Germinal center (tissue), 1 donor: ENCODE data around the gene DNASE1L3.

Experiments
- DNase-seq: peaks from one replicate; pipeline ENCODE4 v3.0.0; 2012; ENCODE audit warnings: mixed read lengths, low spot score

Gene DNASE1L3

DNA sequence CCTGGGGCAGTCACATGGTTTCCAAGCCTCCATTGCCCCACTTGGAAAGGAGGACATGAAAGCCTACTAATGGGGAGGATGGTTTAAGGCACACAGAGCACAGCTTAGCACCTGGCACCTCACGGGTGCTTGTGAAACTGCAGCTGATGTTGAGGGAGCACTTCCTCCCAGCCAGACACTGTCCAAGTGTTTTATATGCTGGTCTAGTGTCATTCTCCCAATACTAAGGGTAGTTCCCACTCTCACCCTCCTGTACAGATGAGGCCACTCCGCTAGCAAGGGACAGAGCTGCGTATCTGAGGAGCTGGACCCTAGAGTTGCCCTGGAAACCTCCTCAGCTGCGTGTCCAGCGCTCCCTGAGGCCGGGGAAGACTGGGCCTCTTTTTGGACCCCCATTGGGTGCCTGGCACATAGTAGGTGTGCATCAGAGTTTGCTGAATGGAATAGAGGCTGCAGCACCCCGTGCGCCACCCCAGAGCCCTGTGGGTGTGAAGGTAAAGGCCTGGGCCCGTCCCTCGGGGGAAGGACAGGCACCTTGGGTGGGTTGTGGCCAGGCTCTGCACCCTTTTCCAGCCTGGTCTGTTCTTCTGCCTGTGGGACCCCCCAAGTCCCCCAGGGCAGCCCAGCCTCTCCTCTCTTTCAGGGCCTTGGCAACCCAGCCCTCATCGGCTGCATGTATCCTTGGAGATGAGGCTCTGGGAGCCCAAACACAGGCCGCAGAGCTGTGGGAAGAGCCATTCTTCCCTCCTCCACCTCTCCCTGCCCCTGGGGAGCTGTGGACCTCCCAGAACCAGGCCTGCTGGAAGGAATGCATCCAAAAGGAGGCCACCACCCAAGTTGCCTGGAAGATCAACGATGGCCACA, 31.3 kb downstream of the DNASE1L3 start:
- DNase-seq: no peak

DNA sequence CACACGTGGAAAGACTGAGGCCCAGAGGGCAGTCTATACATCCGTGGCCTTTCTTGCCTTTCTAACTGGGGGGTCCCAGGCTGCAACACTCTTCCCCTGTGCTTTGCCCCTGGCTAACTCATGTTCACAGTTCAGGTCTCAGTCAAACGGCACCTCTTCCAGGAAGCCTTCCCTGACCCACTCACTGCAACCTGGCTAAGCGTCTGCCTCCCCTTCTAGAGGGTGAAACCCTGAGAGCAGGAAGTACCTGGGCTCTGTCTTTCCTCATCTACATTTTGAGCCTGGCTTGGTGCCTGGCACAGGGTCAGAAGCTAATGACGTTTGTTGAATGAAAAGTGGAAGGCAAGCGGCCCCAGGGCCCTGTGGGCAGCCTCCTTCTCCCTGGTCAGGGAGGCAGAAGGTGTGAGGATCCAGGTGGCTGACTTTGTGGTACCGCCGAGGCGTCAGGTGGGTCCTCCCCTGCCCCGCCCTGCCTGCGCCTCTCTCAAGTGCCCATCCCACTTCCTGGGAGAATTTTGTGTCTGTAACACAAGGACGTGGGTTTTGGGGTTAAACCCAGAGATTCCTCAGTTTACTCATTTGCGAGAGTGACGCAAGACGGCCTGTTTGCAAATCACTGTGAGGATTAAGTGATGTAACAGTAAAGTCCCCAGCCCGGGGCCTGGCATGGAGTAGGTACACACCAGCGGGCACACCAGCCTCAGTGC, 32.1 kb downstream of the DNASE1L3 start:
- no peak for DNase-seq

- peak; percentile 86 for DNase-seq
Measured at GRCh38 chr3:58177747-58178527, 32.8 kb downstream of the DNASE1L3 start.

GRCh38 chr3:58176827-58177489, 33.8 kb downstream of the DNASE1L3 start:
- no peak for DNase-seq

- DNase-seq: no peak
Measured at GRCh38 chr3:58176185-58176530, 34.6 kb downstream of the DNASE1L3 start.

DNA sequence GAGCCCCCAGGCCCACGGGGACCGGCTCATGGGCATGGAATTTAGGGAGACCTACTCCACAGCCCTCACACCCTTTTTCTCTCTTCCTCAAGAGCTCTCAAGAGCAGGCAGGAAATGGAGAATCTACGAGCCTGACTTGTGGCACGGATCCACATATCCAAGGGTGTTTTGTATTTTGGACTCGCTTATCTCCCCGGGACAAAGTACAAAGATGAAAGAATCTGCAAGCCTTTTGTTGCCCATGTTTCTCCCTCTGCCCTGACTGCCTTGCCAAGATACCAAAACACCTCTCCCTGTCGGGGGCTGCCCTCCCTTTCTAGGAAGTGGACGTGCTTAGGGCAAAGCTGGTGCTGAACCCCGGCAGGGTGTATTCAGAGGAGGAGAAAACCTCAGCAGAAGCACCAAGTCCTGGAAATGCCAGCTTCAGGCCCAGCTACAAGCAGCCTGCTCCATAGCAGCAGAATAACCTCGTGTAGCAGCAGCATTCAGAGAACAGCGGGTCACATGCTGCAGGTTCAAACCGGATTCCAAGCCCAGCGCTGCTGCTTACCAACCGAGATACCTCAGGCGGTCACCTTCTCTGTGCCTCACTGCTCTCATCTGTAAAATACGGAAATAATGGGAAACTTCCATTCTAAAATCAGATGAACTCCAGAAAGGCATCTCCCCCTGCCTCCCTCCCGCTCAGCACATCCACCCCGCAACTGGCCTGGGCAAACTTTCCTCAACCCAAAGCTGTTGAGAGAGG, 35.2 kb downstream of the DNASE1L3 start:
- no peak for DNase-seq

DNA sequence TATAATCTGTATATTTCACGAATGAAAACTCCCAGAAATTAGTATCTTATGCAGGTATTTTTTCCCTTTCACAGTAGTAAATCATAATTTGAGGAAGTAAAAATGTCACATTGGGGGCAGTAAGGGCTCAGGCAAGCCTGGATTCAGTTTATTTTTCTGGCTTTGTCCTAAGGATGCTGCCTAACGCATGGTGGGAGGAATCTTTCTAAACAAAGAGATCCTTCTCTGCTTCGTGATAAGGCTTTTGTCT, 35.7 kb downstream of the DNASE1L3 start:
- DNase-seq: no peak

- DNase-seq: no peak
Measured at GRCh38 chr3:58173669-58174398, 36.9 kb downstream of the DNASE1L3 start.

- DNase-seq: no peak
Measured at GRCh38 chr3:58173029-58173668, 37.6 kb downstream of the DNASE1L3 start.

GRCh38 chr3:58171126-58171525, 39.6 kb downstream of the DNASE1L3 start:
- no peak for DNase-seq

DNA sequence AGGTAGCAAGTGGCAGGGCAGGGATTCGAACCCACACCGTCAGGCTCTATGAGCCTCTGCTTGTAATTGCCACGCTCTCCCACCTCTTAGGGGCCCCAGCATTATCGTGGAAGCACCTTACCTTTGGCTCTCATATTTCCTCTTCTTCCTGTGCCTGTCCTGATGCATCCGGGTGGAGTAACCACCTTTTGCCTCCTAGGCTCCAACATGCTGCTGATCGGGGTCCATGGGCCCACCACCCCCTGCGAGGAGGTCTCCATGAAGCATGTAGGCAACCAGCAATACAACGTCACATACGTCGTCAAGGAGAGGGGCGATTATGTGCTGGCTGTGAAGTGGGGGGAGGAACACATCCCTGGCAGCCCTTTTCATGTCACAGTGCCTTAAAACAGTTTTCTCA, 40.4 kb downstream of the DNASE1L3 start:
- no peak for DNase-seq

- DNase-seq: no peak
Measured at GRCh38 chr3:58169371-58169770, 41.4 kb downstream of the DNASE1L3 start.

- DNase-seq: no peak
Measured at GRCh38 chr3:58168498-58168897, 42.3 kb downstream of the DNASE1L3 start.

GRCh38 chr3:58167431-58168351, 43.1 kb downstream of the DNASE1L3 start:
- DNase-seq: peak; percentile 77

GRCh38 chr3:58164906-58165821, 45.6 kb downstream of the DNASE1L3 start:
- DNase-seq: no peak

DNA sequence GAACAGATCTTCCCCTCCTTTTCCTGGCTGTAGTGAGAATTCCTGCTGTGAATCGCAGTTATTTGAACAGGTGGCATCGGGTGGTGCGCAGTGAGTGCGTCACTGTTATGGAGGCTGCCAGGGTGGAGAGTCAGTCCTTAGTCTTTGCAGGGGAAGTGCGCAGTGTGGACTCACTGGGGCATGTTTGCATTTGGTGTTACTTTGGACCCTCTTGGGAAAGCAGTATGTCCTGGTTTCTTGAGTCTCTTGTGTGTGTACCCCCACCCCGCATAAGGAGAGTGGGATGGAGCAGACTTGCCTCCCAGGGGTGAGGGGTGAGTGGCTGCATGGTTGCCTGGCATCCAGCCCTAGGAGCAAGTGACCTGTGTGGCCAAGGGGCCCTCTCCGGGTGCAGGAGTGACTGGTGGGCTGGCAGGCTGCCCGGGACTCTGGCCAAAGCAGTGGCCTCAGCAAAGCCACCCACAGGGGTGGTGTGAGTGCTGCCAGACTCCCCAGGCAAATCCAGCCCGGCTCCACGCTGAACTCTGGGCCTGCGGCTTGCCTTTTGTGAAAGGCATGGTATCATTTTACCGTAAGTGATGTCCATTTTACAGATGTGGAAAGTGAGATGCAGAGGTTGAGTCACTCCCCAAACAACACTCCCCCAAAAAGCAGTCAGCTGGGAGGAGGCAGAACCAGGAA, 46.4 kb downstream of the DNASE1L3 start:
- no peak for DNase-seq

DNA sequence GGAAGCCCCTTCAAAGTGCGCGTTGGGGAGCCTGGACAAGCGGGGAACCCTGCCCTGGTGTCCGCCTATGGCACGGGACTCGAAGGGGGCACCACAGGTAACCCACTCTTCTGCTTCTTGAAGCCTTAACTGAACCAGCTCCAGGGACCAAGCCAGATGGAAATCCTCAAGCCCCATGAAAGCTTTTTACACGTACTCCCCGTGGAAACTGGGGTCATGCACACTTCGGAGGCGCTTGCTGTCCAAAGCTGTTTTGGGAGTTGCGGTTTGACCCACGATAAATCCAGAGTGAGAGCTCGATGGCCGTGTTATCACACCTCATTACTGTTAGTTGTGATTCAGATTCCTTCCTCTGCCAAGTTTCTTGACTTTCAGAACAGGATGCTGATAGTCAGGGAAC, 47.5 kb downstream of the DNASE1L3 start:
- DNase-seq: no peak
